CD4-positive, alpha-beta T cell treated with Interferon gamma for 1 hour (primary cell): Measurements from ENCODE around the gene SPANXA2.
"Not testable (repeated sequence)": the region's sequence is repeated elsewhere in the genome, so short reads cannot be mapped to it uniquely, and the experiment has no call there.

Experiments
- DNase-seq: peaks from one replicate; pipeline ENCODE4 v3.0.0-alpha.2; 2020

The SPANXA2 gene

GRCh38 chrX:141589408-141589807 is at the start of gene SPANXA2:
SPANXA2 (plus strand) TSS chrX:141589708; CDS start chrX:141589768, 60 bp downstream.
- DNase-seq: not testable (repeated sequence)

GRCh38 chrX:141542551-141542950 is 47.0 kb upstream of the SPANXA2 start:
- not testable (repeated sequence) for DNase-seq

GRCh38 chrX:141584638-141585037 is 4.9 kb upstream of the SPANXA2 start, which contains the start of gene SPANXA1:
SPANXA1 (minus strand) TSS chrX:141584738; CDS start chrX:141584678, 60 bp downstream.
- not testable (repeated sequence) for DNase-seq

- DNase-seq: no peak
These were observed 19.6 kb downstream of the SPANXA2 start for GRCh38 chrX:141609111-141609510.

- DNase-seq: no peak
These were observed 29.8 kb downstream of the SPANXA2 start for GRCh38 chrX:141619336-141619735.

- no peak for DNase-seq
These were observed 42.6 kb downstream of the SPANXA2 start for GRCh38 chrX:141632124-141632523.

GRCh38 chrX:141638550-141638949 is 49.0 kb downstream of the SPANXA2 start:
- no peak for DNase-seq
